Esophagus squamous epithelium (tissue), 5 donors: ENCODE measurements around the gene FAM32A. TPM values are rescaled to one million over a fixed set of nuclear protein-coding genes. Genes with fewer than 3 reads are reported as not detected.

Experiments
- DNase-seq: peaks from one replicate; lab custom pipeline; 2025; lab: John Stamatoyannopoulos, UW
- H3K27ac ChIP-seq, 4 donors: fragments of 200-600 bp; sonication (generic); one replicate each; pipeline ENCODE4 v1.5.1; 2016 to 2019; ENCODE audit warnings: mild to moderate bottlenecking in 1 of 4
- H3K27me3 ChIP-seq, 4 donors: fragments of 200-600 bp; sonication (generic); 1 replicate in 3 of 4; 2 replicates in 1 of 4; pipeline versions ENCODE4 v1.5.1 to v1.6.0; 2017 to 2021; ENCODE audit warnings: antibody characterized with exemption in 1 of 4
- H3K36me3 ChIP-seq, 3 donors: fragments of 200-600 bp; sonication (generic); one replicate each; pipeline ENCODE4 v1.5.1; 2016 to 2019
- H3K4me1 ChIP-seq, 3 donors: fragments of 200-600 bp; sonication (generic); one replicate each; pipeline ENCODE4 v1.5.1; 2017 to 2019
- H3K4me3 ChIP-seq, 4 donors: fragments of 200-600 bp; sonication (generic); 1 replicate in 3 of 4; 2 replicates in 1 of 4; pipeline ENCODE4 v1.5.1; 2016 to 2019; ENCODE audit warnings: mild to moderate bottlenecking in 2 of 4, moderate library complexity in 1 of 4
- H3K9me3 ChIP-seq, 3 donors: fragments of 200-600 bp; sonication (generic); one replicate each; pipeline ENCODE4 v1.5.1; 2016 to 2019
- CTCF ChIP-seq, 6 experiments: fragments of 450-650 bp in 4 of 6; fragments of 200-600 bp in 2 of 6; sonication (generic) in 2 of 6; IDR thresholded peaks; one replicate each; pipeline ENCODE4 v1.5.1; 2016 to 2019; ENCODE audit warnings: antibody characterized with exemption in 6 of 6, mild to moderate bottlenecking in 4 of 6, moderate library complexity in 4 of 6
- POLR2A ChIP-seq, 4 donors: fragments of 450-650 bp; IDR thresholded peaks; one replicate each; pipeline ENCODE4 v1.6.1; 2017; ENCODE audit warnings: antibody characterized with exemption in 4 of 4, mild to moderate bottlenecking in 4 of 4, moderate library complexity in 3 of 4
- WGBS, 2 donors: methylation state at CpG; one replicate each; pipeline ENCODE4 v1.1.5; 2018; 5-methylcytosine and 5-hydroxymethylcytosine counted together
- intact Hi-C: fragments of 100-400 bp; cut with DNase I; formaldehyde crosslinking; loops from one replicate; pipeline ENCODE4 v1.15.0; 2022
- total RNA-seq, 4 donors: library from RNA; depleted of rRNA; stranded (reverse); fragments of >200 nt; gene quantifications; one replicate each; pipeline ENCODE4 v1.1.0, GENCODE V29; 2016
- donor health status: DM: yes; HTN: yes; CAD: no.

The FAM32A gene
- total RNA-seq, 4 donors from 2014 or later: 53.5 to 97.4 (median 70.8) TPM

DNA sequence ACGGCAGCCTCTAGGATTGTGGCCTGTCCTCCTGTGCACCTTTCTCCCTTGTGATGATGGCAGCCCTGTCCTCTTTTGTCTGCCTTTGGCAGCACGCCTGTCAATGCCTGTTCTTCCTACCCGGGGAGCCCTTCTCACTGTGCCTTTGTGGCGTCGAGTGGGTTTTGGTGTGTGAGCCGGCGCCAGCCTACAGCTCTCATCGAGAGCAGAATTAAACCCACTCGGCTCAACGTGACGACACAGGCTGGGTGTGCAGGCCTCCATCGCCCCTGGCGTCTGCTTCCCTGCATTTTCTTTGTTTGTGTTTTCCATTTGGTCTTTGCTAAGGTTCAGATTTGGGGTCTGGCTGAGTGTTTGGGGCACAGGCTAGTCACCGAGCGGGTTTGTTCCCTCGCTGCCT is 46.9 kb downstream of the FAM32A start:
- no peak for DNase-seq
- peaks cover 31 to 95% (median 43%) of the 10 kb centered on the region in 3 donors for H3K36me3 ChIP-seq
- no peak overlapping the region for H3K4me3 ChIP-seq
- 96% methylated on average over 13 of the region's 16 CpGs for WGBS, 2 donors
- intact Hi-C loops: no loop called here
- H3K27me3 ChIP-seq: no peaks in the 10 kb centered on the region
- H3K4me1 ChIP-seq: no peaks in the 10 kb centered on the region
- no peak for TF ChIP-seq CTCF (IDR thresholded peaks at IDR 0.05)
- TF ChIP-seq POLR2A (IDR thresholded peaks at IDR 0.05): no peak
- H3K9me3 ChIP-seq: no peaks in the 10 kb centered on the region
- no peak overlapping the region for H3K27ac ChIP-seq

- WGBS, 2 donors: 100% methylated on average over 2 to 3 of the region's 13 CpGs
- H3K9me3 ChIP-seq: no peaks in the 10 kb centered on the region
- intact Hi-C loops: no loop called here
- no peak overlapping the region for H3K4me3 ChIP-seq
- no peak for DNase-seq
- H3K4me1 ChIP-seq: no peaks in the 10 kb centered on the region
- H3K36me3 ChIP-seq: peaks cover 27 to 90% (median 41%) of the 10 kb centered on the region in 3 donors
- no peak overlapping the region for H3K27ac ChIP-seq
- no peak for TF ChIP-seq POLR2A (IDR thresholded peaks at IDR 0.05)
- TF ChIP-seq CTCF (IDR thresholded peaks at IDR 0.05): no peak
- H3K27me3 ChIP-seq: no peaks in the 10 kb centered on the region
These were observed 47.4 kb downstream of the FAM32A start for GRCh38 chr19:16232568-16232967.

- TF ChIP-seq POLR2A (IDR thresholded peaks at IDR 0.05) (no peak), CTCF (IDR thresholded peaks at IDR 0.05) (no peak)
- 83 to 97% methylated on average over 1 to 12 of the region's 19 CpGs for WGBS, 2 donors
- no peak overlapping the region for H3K4me3 ChIP-seq
- H3K9me3 ChIP-seq: no peaks in the 10 kb centered on the region
- no peak overlapping the region for H3K27ac ChIP-seq
- intact Hi-C loops: no loop called here
- peaks cover 20 to 84% (median 35%) of the 10 kb centered on the region in 3 donors for H3K36me3 ChIP-seq
- no peaks in the 10 kb centered on the region for H3K4me1 ChIP-seq
- no peak for DNase-seq
- H3K27me3 ChIP-seq: no peaks in the 10 kb centered on the region
These were observed 48.0 kb downstream of the FAM32A start for GRCh38 chr19:16233081-16233776.

- no peak for TF ChIP-seq POLR2A (IDR thresholded peaks at IDR 0.05)
- TF ChIP-seq CTCF (IDR thresholded peaks at IDR 0.05): no peak
- no peak for DNase-seq
These were observed 48.8 kb downstream of the FAM32A start for GRCh38 chr19:16233836-16234551.

More at GRCh38 chr19:16233836-16234551, 48.8 kb downstream of the FAM32A start:
- H3K9me3 ChIP-seq: no peaks in the 10 kb centered on the region
- no peak overlapping the region for H3K4me3 ChIP-seq
- H3K36me3 ChIP-seq: peaks cover 14 to 76% (median 27%) of the 10 kb centered on the region in 3 donors
- H3K27me3 ChIP-seq: no peaks in the 10 kb centered on the region
- intact Hi-C loops: no loop called here
- WGBS, 2 donors: 93 to 97% methylated on average over 3 to 7 of the region's 19 CpGs
- H3K27ac ChIP-seq: no peak overlapping the region
- H3K4me1 ChIP-seq: no peaks in the 10 kb centered on the region
